ENCODE results near the gene WWOX. TPM values are rescaled to one million over a fixed set of nuclear protein-coding genes. Genes with fewer than 3 reads are reported as not detected.

WWOX gene
- total and polyA plus RNA-seq, 2 of the 13 experiments (the other 11 are each of a cell fraction or from before 2014, with no cell fraction given): 9.1 to 37.4 TPM

- H3K9me3 ChIP-seq (ENCODE audit: low read length): no peaks in the 10 kb centered on the region
- H3K4me3 ChIP-seq (replicated peaks in 1 of 3; ENCODE audit: insufficient read depth in 1 of 3, low read depth in 2 of 3, low read length in 3 of 3): no peak overlapping the region
- intact Hi-C loops (cut with micrococcal nuclease; ENCODE audit: unreplicated experiment): loop anchor here (10.0 kb wide), 1 partner anchor 58 kb away; no protein-coding TSS in a partner anchor
- no peak overlapping the region for H3K4me2 ChIP-seq (ENCODE audit: low read depth, low read length)
- CTCF ChIA-PET (ENCODE audit: low intra/inter-chr PET ratio, low total read pairs): no interaction called here
- peaks cover 50% of the 10 kb centered on the region for H3K4me1 ChIP-seq (ENCODE audit: insufficient read depth, low read length)
- ATAC-seq: no peak
- in situ Hi-C loops (cut with HindIII; ENCODE audit: extremely low pct_ligation_motif_present, low pct_unique_long_range_greater_than_20kb): loop anchor here (10.0 kb wide), 1 partner anchor 358 kb away; no protein-coding TSS in a partner anchor
- no TSS peak for BruUV-seq (replicated peaks)
- H4K20me1 ChIP-seq (ENCODE audit: insufficient read depth, low read length): no peaks in the 10 kb centered on the region
- no peaks in the 10 kb centered on the region for H3K79me2 ChIP-seq (ENCODE audit: insufficient read depth, low read length)
- H2AFZ ChIP-seq (ENCODE audit: low read length): no peak overlapping the region
- H3K9ac ChIP-seq (ENCODE audit: insufficient read depth, low read depth, low read length): no peak overlapping the region
- POLR2A ChIA-PET: no interaction called here
- TF ChIP-seq BRCA1 (CRISPR knock-in tag; IDR thresholded peaks at IDR 0.05): no peak
- TF ChIP-seq SRSF9 (IDR thresholded peaks at IDR 0.05; ENCODE audit: borderline replicate concordance, insufficient read depth, low read depth, low read length, poor library complexity, severe bottlenecking): no peak
- no peak for TF ChIP-seq HNRNPUL1 (IDR thresholded peaks at IDR 0.05; ENCODE audit: low read depth, low read length)
- TF ChIP-seq ZNF570 (CRISPR knock-in tag; IDR thresholded peaks at IDR 0.05; ENCODE audit: borderline replicate concordance): no peak
- no peak for TF ChIP-seq ZNF354B (CRISPR knock-in tag; IDR thresholded peaks at IDR 0.05)
- no peak for TF ChIP-seq KLF12 (CRISPR knock-in tag; IDR thresholded peaks at IDR 0.05; ENCODE audit: borderline replicate concordance)
- no peak for TF ChIP-seq GPBP1L1 (CRISPR knock-in tag; IDR thresholded peaks at IDR 0.05)
- no peak for TF ChIP-seq TBX3 (IDR thresholded peaks at IDR 0.05; ENCODE audit: borderline replicate concordance)
- no peak for TF ChIP-seq ERF (CRISPR knock-in tag; IDR thresholded peaks at IDR 0.05)
- TF ChIP-seq SOX5 (CRISPR knock-in tag; IDR thresholded peaks at IDR 0.05; ENCODE audit: borderline replicate concordance): no peak
- TF ChIP-seq MNT (IDR thresholded peaks at IDR 0.05): no peak
- TF ChIP-seq GATAD2A (CRISPR knock-in tag; IDR thresholded peaks at IDR 0.05): no peak
- no peak for TF ChIP-seq GMEB2 (CRISPR knock-in tag; IDR thresholded peaks at IDR 0.05; ENCODE audit: low read depth)
- no peak for DNase-seq (ENCODE audit: low spot score)
- 93% methylated on average over 5 of the region's 5 CpGs for WGBS (ENCODE audit: low lambda C conversion rate)
- no peak overlapping the region for H3K27ac ChIP-seq (ENCODE audit: extremely low read length, insufficient read depth, low read length)
- H3K36me3 ChIP-seq (replicated peaks in 1 of 2; ENCODE audit: control insufficient read depth in 1 of 2, insufficient read depth in 2 of 2, low read length in 2 of 2): no peaks in the 10 kb centered on the region
- FAIRE-seq: no peak
- H3K27me3 ChIP-seq (ENCODE audit: control insufficient read depth in 1 of 2, insufficient read depth in 2 of 2, low read length in 2 of 2): no peaks in the 10 kb centered on the region
Observed at GRCh38 chr16:78127130-78127529, 27.7 kb downstream of the WWOX start.
